Neuronal stem cell (in vitro differentiated cells): ENCODE measurements around the gene SSR1.

Experiments
- DNase-seq: peaks from one replicate; pipeline ENCODE4 v3.0.0-alpha.2; 2013; ENCODE audit warnings: low spot score
- H2AFZ ChIP-seq: one replicate; pipeline ENCODE4 v1.6.1; 2013; ENCODE audit warnings: mild to moderate bottlenecking, low read length, inconsistent platforms
- H2AK5ac ChIP-seq: 2 replicates; pipeline ENCODE4 v1.6.1; 2013; ENCODE audit warnings: low read depth, mild to moderate bottlenecking, inconsistent platforms, low read length, moderate library complexity, mixed read lengths
- H2BK120ac ChIP-seq: 2 replicates; pipeline ENCODE4 v1.6.1; 2013; ENCODE audit warnings: low read depth, mild to moderate bottlenecking, inconsistent platforms, low read length, moderate library complexity, mixed read lengths
- H2BK12ac ChIP-seq: one replicate; pipeline ENCODE4 v1.6.1; 2013; ENCODE audit warnings: low read length, inconsistent platforms
- H2BK15ac ChIP-seq: 2 replicates; pipeline ENCODE4 v1.6.1; 2013; ENCODE audit warnings: mild to moderate bottlenecking, low read length, inconsistent platforms, mixed read lengths
- H2BK5ac ChIP-seq: one replicate; pipeline ENCODE4 v1.6.1; 2013; ENCODE audit warnings: inconsistent platforms, mild to moderate bottlenecking, low read length, moderate library complexity
- H3K14ac ChIP-seq: one replicate; pipeline ENCODE4 v1.6.1; 2013; ENCODE audit warnings: low read length, inconsistent platforms
- H3K18ac ChIP-seq: 2 replicates; pipeline ENCODE4 v1.6.1; 2013; ENCODE audit warnings: low read length, inconsistent platforms
- H3K23ac ChIP-seq: 2 replicates; pipeline ENCODE4 v1.6.1; 2013; ENCODE audit warnings: low read depth, mild to moderate bottlenecking, mixed read lengths, low read length, inconsistent platforms; ENCODE audit not compliant: poor library complexity
- H3K27ac ChIP-seq: replicated peaks from 3 replicates; pipeline ENCODE4 v1.5.1; 2013; ENCODE audit warnings: low read length, inconsistent platforms
- H3K27me3 ChIP-seq, 3 experiments: 2 replicates each; pipeline ENCODE4 v1.6.1; 2013; ENCODE audit warnings: low read length in 3 of 3, mild to moderate bottlenecking in 2 of 3, inconsistent platforms in 1 of 3, low read depth in 1 of 3, mixed read lengths in 1 of 3, moderate library complexity in 1 of 3; ENCODE audit not compliant: control insufficient read depth in 3 of 3, insufficient read depth in 3 of 3
- H3K36me3 ChIP-seq, 2 donors: replicated peaks in 1 of 2; 2 replicates each; pipeline ENCODE4 v1.6.1; 2013; ENCODE audit warnings: low read length in 2 of 2; ENCODE audit not compliant: control insufficient read depth in 2 of 2, insufficient read depth in 2 of 2
- H3K4ac ChIP-seq: 2 replicates; pipeline ENCODE4 v1.6.1; 2013; ENCODE audit warnings: inconsistent platforms, mild to moderate bottlenecking, low read length, moderate library complexity
- H3K4me1 ChIP-seq, 2 donors: 1 replicate in 1 of 2; 2 replicates in 1 of 2; pipeline ENCODE4 v1.6.1; 2013; ENCODE audit warnings: low read length in 2 of 2, low read depth in 1 of 2; ENCODE audit not compliant: control insufficient read depth in 2 of 2, insufficient read depth in 1 of 2
- H3K4me2 ChIP-seq: one replicate; pipeline ENCODE4 v1.6.1; 2013; ENCODE audit warnings: mild to moderate bottlenecking, low read length, inconsistent platforms; ENCODE audit not compliant: insufficient read depth, poor library complexity, severe bottlenecking
- H3K4me3 ChIP-seq, 2 donors: 2 replicates each; pipeline ENCODE4 v1.5.1; 2013; ENCODE audit warnings: low read length in 2 of 2, mild to moderate bottlenecking in 2 of 2, inconsistent platforms in 1 of 2, moderate library complexity in 1 of 2
- H3K79me1 ChIP-seq: one replicate; pipeline ENCODE4 v1.6.1; 2013; ENCODE audit warnings: low read depth, mild to moderate bottlenecking, inconsistent platforms, low read length, moderate library complexity
- H3K9ac ChIP-seq: one replicate; pipeline ENCODE4 v1.6.1; 2013; ENCODE audit warnings: mild to moderate bottlenecking, low read depth, low read length, inconsistent platforms; ENCODE audit not compliant: poor library complexity
- H3K9me3 ChIP-seq, 2 donors: replicated peaks in 1 of 2; 2 replicates each; pipeline versions ENCODE3 to v1.6.1; 2013; ENCODE audit warnings: low read length in 2 of 2, mild to moderate bottlenecking in 2 of 2, inconsistent platforms in 1 of 2, low read depth in 1 of 2, mixed read lengths in 1 of 2, moderate library complexity in 1 of 2; ENCODE audit not compliant: control insufficient read depth in 2 of 2, insufficient read depth in 1 of 2
- H4K8ac ChIP-seq: one replicate; pipeline ENCODE4 v1.6.1; 2013; ENCODE audit warnings: low read depth, mild to moderate bottlenecking, inconsistent platforms, low read length, moderate library complexity
- H4K91ac ChIP-seq: one replicate; pipeline ENCODE4 v1.6.1; 2013; ENCODE audit warnings: low read length, low read depth, mild to moderate bottlenecking, inconsistent platforms; ENCODE audit not compliant: poor library complexity
- WGBS, 2 donors: extraction: QIAGEN DNeasy Blood & Tissue Kit; methylation state at CpG; one replicate each; pipeline ENCODE4 v1.1.7; 2013; ENCODE audit warnings: missing lambda C conversion rate in 2 of 2, mixed read lengths in 1 of 2; ENCODE audit not compliant: insufficient read length in 2 of 2, insufficient replicate concordance in 1 of 2; ENCODE audit errors: extremely low coverage in 2 of 2; 5-methylcytosine and 5-hydroxymethylcytosine counted together

Gene SSR1

GRCh38 chr6:7255918-7256317, 57.1 kb downstream of the SSR1 start:
- no peak overlapping the region for H3K9ac ChIP-seq
- no peak overlapping the region for H2BK15ac ChIP-seq
- no peak overlapping the region for H2BK12ac ChIP-seq
- no peak overlapping the region for H4K8ac ChIP-seq
- no peak overlapping the region for H3K4ac ChIP-seq
- H2AK5ac ChIP-seq: no peak overlapping the region
- H4K91ac ChIP-seq: no peak overlapping the region
- peaks cover 0 to 10% of the 10 kb centered on the region in 2 donors for H3K36me3 ChIP-seq
- H3K23ac ChIP-seq: no peak overlapping the region
- DNase-seq: no peak
- no peak overlapping the region for H3K27ac ChIP-seq
- no peak overlapping the region for H3K4me3 ChIP-seq
- H3K4me1 ChIP-seq: peaks cover 5 to 8% of the 10 kb centered on the region in 2 donors
- H3K18ac ChIP-seq: no peak overlapping the region
- no peak overlapping the region for H2BK120ac ChIP-seq
- no peaks in the 10 kb centered on the region for H3K79me1 ChIP-seq
- H3K14ac ChIP-seq: no peak overlapping the region
- H2BK5ac ChIP-seq: no peak overlapping the region
- H2AFZ ChIP-seq: no peak overlapping the region
- H3K4me2 ChIP-seq: no peak overlapping the region
- H3K9me3 ChIP-seq: peaks cover 0 to 3% of the 10 kb centered on the region in 2 donors
- no CpG with 5 or more reads among the region's 5 CpGs for WGBS, 2 donors
- H3K27me3 ChIP-seq: no peaks in the 10 kb centered on the region

- H3K27me3 ChIP-seq: no peaks in the 10 kb centered on the region
- WGBS, 2 donors: no CpG with 5 or more reads among the region's 12 CpGs
- H3K36me3 ChIP-seq: peaks cover 0 to 15% of the 10 kb centered on the region in 2 donors
- no peaks in the 10 kb centered on the region for H3K79me1 ChIP-seq
- H3K4ac ChIP-seq: no peak overlapping the region
- no peak for DNase-seq
- H4K91ac ChIP-seq: no peak overlapping the region
- no peak overlapping the region for H3K4me3 ChIP-seq
- no peak overlapping the region for H3K27ac ChIP-seq
- H2AK5ac ChIP-seq: no peak overlapping the region
- H3K9ac ChIP-seq: no peak overlapping the region
- no peak overlapping the region for H4K8ac ChIP-seq
- H3K9me3 ChIP-seq: peaks cover 0 to 3% of the 10 kb centered on the region in 2 donors
- no peak overlapping the region for H2BK12ac ChIP-seq
- H3K23ac ChIP-seq: no peak overlapping the region
- peak overlapping the region; percentile 56 for H2AFZ ChIP-seq
- no peak overlapping the region for H3K14ac ChIP-seq
- H3K4me1 ChIP-seq: peaks cover under 1 to 3% of the 10 kb centered on the region in 2 donors
- H2BK15ac ChIP-seq: no peak overlapping the region
- no peak overlapping the region for H3K4me2 ChIP-seq
- no peak overlapping the region for H2BK5ac ChIP-seq
- no peak overlapping the region for H3K18ac ChIP-seq
- H2BK120ac ChIP-seq: no peak overlapping the region
Measured at GRCh38 chr6:7254980-7255835, 57.8 kb downstream of the SSR1 start.

- WGBS, 2 donors: no CpG with 5 or more reads among the region's 4 CpGs
- H2AFZ ChIP-seq: no peak overlapping the region
- H3K79me1 ChIP-seq: no peaks in the 10 kb centered on the region
- no peaks in the 10 kb centered on the region for H3K27me3 ChIP-seq
- no peak overlapping the region for H3K4me2 ChIP-seq
- H3K23ac ChIP-seq: no peak overlapping the region
- no peak overlapping the region for H2BK15ac ChIP-seq
- peaks cover 0 to 3% of the 10 kb centered on the region in 2 donors for H3K4me1 ChIP-seq
- H3K4me3 ChIP-seq: peak overlapping the region in 1 of 2 donors; percentile 13
- H3K14ac ChIP-seq: no peak overlapping the region
- H2BK12ac ChIP-seq: no peak overlapping the region
- H3K27ac ChIP-seq: no peak overlapping the region
- H2BK120ac ChIP-seq: no peak overlapping the region
- H4K91ac ChIP-seq: no peak overlapping the region
- no peak for DNase-seq
- no peak overlapping the region for H4K8ac ChIP-seq
- H3K9me3 ChIP-seq: peaks cover 0 to 3% of the 10 kb centered on the region in 2 donors
- H2BK5ac ChIP-seq: no peak overlapping the region
- no peak overlapping the region for H3K9ac ChIP-seq
- no peak overlapping the region for H3K18ac ChIP-seq
- no peak overlapping the region for H3K4ac ChIP-seq
- H3K36me3 ChIP-seq: peaks cover 5 to 43% of the 10 kb centered on the region in 2 donors
- no peak overlapping the region for H2AK5ac ChIP-seq
Measured at GRCh38 chr6:7252390-7252789, 60.6 kb downstream of the SSR1 start.

GRCh38 chr6:7251646-7252260, 61.2 kb downstream of the SSR1 start:
- H3K4me2 ChIP-seq: no peak overlapping the region
- peaks cover 6 to 49% of the 10 kb centered on the region in 2 donors for H3K36me3 ChIP-seq

More at GRCh38 chr6:7251646-7252260, 61.2 kb downstream of the SSR1 start:
- H3K4me1 ChIP-seq: peaks cover 0 to 3% of the 10 kb centered on the region in 2 donors
- H3K18ac ChIP-seq: no peak overlapping the region
- no peak overlapping the region for H4K8ac ChIP-seq
- no peak overlapping the region for H2BK15ac ChIP-seq
- H3K4ac ChIP-seq: no peak overlapping the region
- H3K14ac ChIP-seq: no peak overlapping the region
- no peak overlapping the region for H3K9ac ChIP-seq
- no peak overlapping the region for H2BK12ac ChIP-seq
- no peak for DNase-seq
- H3K23ac ChIP-seq: no peak overlapping the region
- no peak overlapping the region for H2BK5ac ChIP-seq
- H4K91ac ChIP-seq: no peak overlapping the region
- H3K4me3 ChIP-seq: no peak overlapping the region
- no peak overlapping the region for H2AK5ac ChIP-seq
- H2AFZ ChIP-seq: no peak overlapping the region
- no peaks in the 10 kb centered on the region for H3K27me3 ChIP-seq
- no peak overlapping the region for H2BK120ac ChIP-seq
- no CpG with 5 or more reads among the region's 6 CpGs for WGBS, 2 donors
- peaks cover 0 to 3% of the 10 kb centered on the region in 2 donors for H3K9me3 ChIP-seq
- H3K27ac ChIP-seq: no peak overlapping the region
- no peaks in the 10 kb centered on the region for H3K79me1 ChIP-seq
